ENCODE measurements around the gene PTCD1.
"Not testable (repeated sequence)": the region's sequence is repeated elsewhere in the genome, so short reads cannot be mapped to it uniquely, and the experiment has no call there.

PTCD1 gene

GRCh38 chr7:99392046-99392445 is 46.6 kb downstream of the PTCD1 start:
- Histone ChIP-seq H3K9me3 (ENCODE audit: low read depth, low read length) (no peaks in the 10 kb centered on the region), H3K4me3 (no peak overlapping the region), H3K9ac (ENCODE audit: insufficient read length) (no peak overlapping the region), H3K27ac (no peak overlapping the region), H3K36me3 (ENCODE audit: insufficient read depth, low read length) (peaks cover 7% of the 10 kb centered on the region; the same call in 1 of the 2 replicates)
- no peak for DNase-seq (ENCODE audit: low read depth, low spot score)
- no peak for TF ChIP-seq FOXP2 (optimal IDR thresholded peaks at IDR 0.05; ENCODE audit: control extremely low read depth, extremely low read length, insufficient read depth)
- TF ChIP-seq EZH2 (IDR thresholded peaks at IDR 0.05) = no peak
- TF ChIP-seq POLR2AphosphoS5 (IDR thresholded peaks at IDR 0.05; ENCODE audit: borderline replicate concordance, low read depth, low read length) = no peak

GRCh38 chr7:99390941-99391602 is 47.5 kb downstream of the PTCD1 start:
- Histone ChIP-seq H3K9ac (ENCODE audit: insufficient read length) (no peak overlapping the region), H3K4me3 (no peak overlapping the region), H3K36me3 (ENCODE audit: insufficient read depth, low read length) (peaks cover 5% of the 10 kb centered on the region; the same call in 1 of the 2 replicates), H3K9me3 (ENCODE audit: low read depth, low read length) (no peaks in the 10 kb centered on the region), H3K27ac (no peak overlapping the region)
- no peak for TF ChIP-seq FOXP2 (optimal IDR thresholded peaks at IDR 0.05; ENCODE audit: control extremely low read depth, extremely low read length, insufficient read depth)
- TF ChIP-seq EZH2 (IDR thresholded peaks at IDR 0.05) = no peak
- TF ChIP-seq POLR2AphosphoS5 (IDR thresholded peaks at IDR 0.05; ENCODE audit: borderline replicate concordance, low read depth, low read length) = no peak
- DNase-seq (ENCODE audit: low read depth, low spot score) = no peak

GRCh38 chr7:99389772-99390171 is 48.8 kb downstream of the PTCD1 start:
- no peak for DNase-seq (ENCODE audit: low read depth, low spot score)
- Histone ChIP-seq H3K36me3 (ENCODE audit: insufficient read depth, low read length) (peaks cover 5% of the 10 kb centered on the region; the same call in 1 of the 2 replicates), H3K9ac (ENCODE audit: insufficient read length) (no peak overlapping the region), H3K27ac (no peak overlapping the region), H3K9me3 (ENCODE audit: low read depth, low read length) (no peaks in the 10 kb centered on the region), H3K4me3 (no peak overlapping the region)
- TF ChIP-seq EZH2 (IDR thresholded peaks at IDR 0.05) (no peak), POLR2AphosphoS5 (IDR thresholded peaks at IDR 0.05; ENCODE audit: borderline replicate concordance, low read depth, low read length) (no peak)

- H3K9me3 ChIP-seq (ENCODE audit: low read depth, low read length) = no peaks in the 10 kb centered on the region
- TF ChIP-seq EZH2 (IDR thresholded peaks at IDR 0.05) (no peak), FOXP2 (optimal IDR thresholded peaks at IDR 0.05; ENCODE audit: control extremely low read depth, extremely low read length, insufficient read depth) (no peak), POLR2AphosphoS5 (IDR thresholded peaks at IDR 0.05; ENCODE audit: borderline replicate concordance, low read depth, low read length) (no peak)
- no peaks in the 10 kb centered on the region for H3K36me3 ChIP-seq (ENCODE audit: insufficient read depth, low read length)
- H3K9ac ChIP-seq (ENCODE audit: insufficient read length) = no peak overlapping the region
- H3K4me3 ChIP-seq = no peak overlapping the region
- H3K27ac ChIP-seq = no peak overlapping the region
- DNase-seq (ENCODE audit: low read depth, low spot score) = no peak
Measured at GRCh38 chr7:99387912-99388311, 50.7 kb downstream of the PTCD1 start.

GRCh38 chr7:99387239-99387635 is 51.4 kb downstream of the PTCD1 start:
- DNase-seq (ENCODE audit: low read depth, low spot score); H3K27ac ChIP-seq; H3K4me3 ChIP-seq; H3K36me3 ChIP-seq (ENCODE audit: insufficient read depth, low read length); H3K9me3 ChIP-seq (ENCODE audit: low read depth, low read length); H3K9ac ChIP-seq (ENCODE audit: insufficient read length): not testable (repeated sequence)

- Histone ChIP-seq H3K9me3 (ENCODE audit: low read depth, low read length) (no peaks in the 10 kb centered on the region), H3K36me3 (ENCODE audit: insufficient read depth, low read length) (no peaks in the 10 kb centered on the region), H3K4me3 (no peak overlapping the region), H3K27ac (no peak overlapping the region), H3K9ac (ENCODE audit: insufficient read length) (no peak overlapping the region)
- no peak for DNase-seq (ENCODE audit: low read depth, low spot score)
- TF ChIP-seq POLR2AphosphoS5 (IDR thresholded peaks at IDR 0.05; ENCODE audit: borderline replicate concordance, low read depth, low read length) = no peak
- no peak for TF ChIP-seq EZH2 (IDR thresholded peaks at IDR 0.05)
- no peak for TF ChIP-seq FOXP2 (optimal IDR thresholded peaks at IDR 0.05; ENCODE audit: control extremely low read depth, extremely low read length, insufficient read depth)
Measured at GRCh38 chr7:99386584-99387238, 51.9 kb downstream of the PTCD1 start.

- Histone ChIP-seq H3K27ac (no peak overlapping the region), H3K9me3 (ENCODE audit: low read depth, low read length) (no peaks in the 10 kb centered on the region), H3K9ac (ENCODE audit: insufficient read length) (no peak overlapping the region), H3K4me3 (no peak overlapping the region), H3K36me3 (ENCODE audit: insufficient read depth, low read length) (no peaks in the 10 kb centered on the region)
- no peak for DNase-seq (ENCODE audit: low read depth, low spot score)
- TF ChIP-seq POLR2AphosphoS5 (IDR thresholded peaks at IDR 0.05; ENCODE audit: borderline replicate concordance, low read depth, low read length) (no peak), FOXP2 (optimal IDR thresholded peaks at IDR 0.05; ENCODE audit: control extremely low read depth, extremely low read length, insufficient read depth) (no peak), EZH2 (IDR thresholded peaks at IDR 0.05) (no peak)
Measured at GRCh38 chr7:99385564-99385963, 53.0 kb downstream of the PTCD1 start.

GRCh38 chr7:99384523-99384922 is 54.1 kb downstream of the PTCD1 start:
- DNase-seq (ENCODE audit: low read depth, low spot score) = no peak
- H3K27ac ChIP-seq = no peak overlapping the region
- no peak for TF ChIP-seq POLR2AphosphoS5 (IDR thresholded peaks at IDR 0.05; ENCODE audit: borderline replicate concordance, low read depth, low read length)
- no peak for TF ChIP-seq FOXP2 (optimal IDR thresholded peaks at IDR 0.05; ENCODE audit: control extremely low read depth, extremely low read length, insufficient read depth)
- TF ChIP-seq EZH2 (IDR thresholded peaks at IDR 0.05) = no peak
- H3K36me3 ChIP-seq (ENCODE audit: insufficient read depth, low read length) = no peaks in the 10 kb centered on the region
- H3K9me3 ChIP-seq (ENCODE audit: low read depth, low read length) = no peaks in the 10 kb centered on the region
- no peak overlapping the region for H3K9ac ChIP-seq (ENCODE audit: insufficient read length)
- no peak overlapping the region for H3K4me3 ChIP-seq

Data from SK-N-MC (cell line).